HepG2 (cell line): ENCODE measurements around the gene PELO. TPM values are rescaled to one million over a fixed set of nuclear protein-coding genes. Genes with fewer than 3 reads are reported as not detected.

Source experiments
- BRCA1 ChIP-seq: sonication (generic); formaldehyde crosslinking; IDR thresholded peaks from 2 replicates; pipeline ENCODE4 v1.4.0; 2020; ENCODE audit warnings: missing genetic modification reagents
- FOXA1 ChIP-seq, 2 experiments: fragments of 450-650 bp in 1 of 2; sonication (generic) in 1 of 2; formaldehyde crosslinking in 1 of 2; IDR thresholded peaks; 2 replicates each; pipeline versions ENCODE4 v1.4.0 to v1.6.1; 2016 to 2020; ENCODE audit warnings: missing genetic modification reagents in 1 of 2
- GTF2F1 ChIP-seq: fragments of 150-350 bp; IDR thresholded peaks from 2 replicates; pipeline ENCODE4 v1.6.1; 2014; ENCODE audit warnings: low read length
- JUNB ChIP-seq: sonication (generic); formaldehyde crosslinking; IDR thresholded peaks from 2 replicates; pipeline ENCODE4 v1.8.0; 2022; ENCODE audit warnings: missing genetic modification reagents, mild to moderate bottlenecking, borderline replicate concordance
- KLF12 ChIP-seq: sonication (generic); formaldehyde crosslinking; IDR thresholded peaks from 2 replicates; pipeline ENCODE4 v1.4.0; 2020; ENCODE audit warnings: missing genetic modification reagents, borderline replicate concordance
- NCOA5 ChIP-seq: sonication (generic); formaldehyde crosslinking; IDR thresholded peaks from 2 replicates; pipeline ENCODE4 v1.4.0; 2020; ENCODE audit warnings: missing genetic modification reagents
- RARG ChIP-seq: sonication (generic); formaldehyde crosslinking; IDR thresholded peaks from 2 replicates; pipeline ENCODE4 v1.4.0; 2020; ENCODE audit warnings: low read depth, mild to moderate bottlenecking, missing genetic modification reagents
- RBM39 ChIP-seq: fragments of 200-400 bp; formaldehyde crosslinking; IDR thresholded peaks from one replicate; pipeline ENCODE4 v1.6.1; 2018; ENCODE audit warnings: antibody characterized with exemption, mild to moderate bottlenecking, low read depth, low read length; ENCODE audit not compliant: poor library complexity, severe bottlenecking
- SP2 ChIP-seq: sonication (generic); formaldehyde crosslinking; IDR thresholded peaks from 2 replicates; pipeline ENCODE4 v1.5.1; 2020; ENCODE audit warnings: mild to moderate bottlenecking, missing genetic modification reagents
- SP4 ChIP-seq: sonication (generic); formaldehyde crosslinking; IDR thresholded peaks from 2 replicates; pipeline ENCODE4 v1.8.1; 2023; ENCODE audit warnings: mild to moderate bottlenecking, missing genetic modification reagents
- ZBTB49 ChIP-seq: sonication (generic); formaldehyde crosslinking; IDR thresholded peaks from 2 replicates; pipeline ENCODE4 v1.4.0; 2020; ENCODE audit warnings: missing genetic modification reagents, borderline replicate concordance
- ZFAT ChIP-seq: sonication (generic); formaldehyde crosslinking; conservative IDR thresholded peaks from 2 replicates; pipeline ENCODE4 v1.8.1; 2023; ENCODE audit warnings: missing genetic modification reagents, inconsistent platforms
- ZNF280D ChIP-seq: sonication (generic); formaldehyde crosslinking; IDR thresholded peaks from 2 replicates; pipeline ENCODE4 v1.5.1; 2020; ENCODE audit warnings: mild to moderate bottlenecking, missing genetic modification reagents
- ZNF574 ChIP-seq: sonication (generic); formaldehyde crosslinking; IDR thresholded peaks from 2 replicates; pipeline ENCODE4 v1.4.0; 2020; ENCODE audit warnings: missing genetic modification reagents
- ZNF75D ChIP-seq: sonication (generic); formaldehyde crosslinking; IDR thresholded peaks from 2 replicates; pipeline ENCODE4 v1.8.1; 2023; ENCODE audit warnings: missing genetic modification reagents, mild to moderate bottlenecking, borderline replicate concordance
- ZNF768 ChIP-seq: sonication (generic); formaldehyde crosslinking; IDR thresholded peaks from 2 replicates; pipeline ENCODE4 v1.4.0; 2020; ENCODE audit warnings: missing genetic modification reagents
- polyA plus RNA-seq, 8 experiments: library from polyadenylated mRNA; depleted of rRNA in 3 of 8; stranded (reverse) in 7 of 8; unstranded in 1 of 8; fragments of >200 nt; fragmentation: Illumina TruSeq in 4 of 8; extraction: Trizol in 4 of 8; gene quantifications; 2 replicates each; pipeline versions ENCODE4 v1.2.1 to v1.2.3, GENCODE V29; 2011 to 2016; ENCODE audit warnings: low read depth in 4 of 8, missing spikeins in 1 of 8, mixed read lengths in 1 of 8; ENCODE audit not compliant: insufficient read depth in 1 of 8
- total RNA-seq, 5 experiments: library from RNA; depleted of rRNA; stranded (reverse); fragments of >200 nt; fragmentation: Illumina TruSeq; extraction: Trizol; gene quantifications; 2 replicates each; pipeline ENCODE4 v1.2.3, GENCODE V29; 2016; ENCODE audit warnings: low read depth in 1 of 5
- TF ChIP-seq, protein P1 (sequence below): IDR thresholded peaks from 2 replicates; pipeline ENCODE4 v1.6.1; 2016; ENCODE audit warnings: missing genetic modification reagents, missing compliant biosample characterization
- TF ChIP-seq, protein P2 (sequence below): sonication (generic); formaldehyde crosslinking; IDR thresholded peaks from 2 replicates; pipeline ENCODE4 v1.4.0; 2020; ENCODE audit warnings: missing genetic modification reagents, mild to moderate bottlenecking, borderline replicate concordance

Gene PELO
- total and polyA plus RNA-seq, 2 of the 13 experiments (the other 11 are each of a cell fraction or from before 2014, with no cell fraction given) = 19.0 to 23.9 TPM

- no peak for TF ChIP-seq ZNF280D (CRISPR knock-in tag)
- no peak for TF ChIP-seq ZFAT
- no peak for TF ChIP-seq GTF2F1
- no peak for TF ChIP-seq BRCA1 (CRISPR knock-in tag)
- no peak for TF ChIP-seq RBM39
- TF ChIP-seq ZBTB49 (CRISPR knock-in tag) = no peak
- no peak for TF ChIP-seq ZNF574 (CRISPR knock-in tag)
- TF ChIP-seq FOXA1 (IDR thresholded peaks at IDR 0.05) = no peak
- TF ChIP-seq FOXA1 (CRISPR knock-in tag; IDR thresholded peaks at IDR 0.05) = no peak
- TF ChIP-seq JUNB (CRISPR knock-in tag) = no peak
- no peak for TF ChIP-seq ZNF768
- no peak for TF ChIP-seq ZNF75D (CRISPR knock-in tag)
- TF ChIP-seq, protein P1, sequence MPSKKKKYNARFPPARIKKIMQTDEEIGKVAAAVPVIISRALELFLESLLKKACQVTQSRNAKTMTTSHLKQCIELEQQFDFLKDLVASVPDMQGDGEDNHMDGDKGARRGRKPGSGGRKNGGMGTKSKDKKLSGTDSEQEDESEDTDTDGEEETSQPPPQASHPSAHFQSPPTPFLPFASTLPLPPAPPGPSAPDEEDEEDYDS (CRISPR knock-in tag) = no peak
- TF ChIP-seq RARG (CRISPR knock-in tag) = no peak
- TF ChIP-seq KLF12 (CRISPR knock-in tag) = no peak
- TF ChIP-seq SP2 (CRISPR knock-in tag) = no peak
- TF ChIP-seq NCOA5 = no peak
- TF ChIP-seq SP4 (CRISPR knock-in tag) = no peak
- TF ChIP-seq, protein P2, sequence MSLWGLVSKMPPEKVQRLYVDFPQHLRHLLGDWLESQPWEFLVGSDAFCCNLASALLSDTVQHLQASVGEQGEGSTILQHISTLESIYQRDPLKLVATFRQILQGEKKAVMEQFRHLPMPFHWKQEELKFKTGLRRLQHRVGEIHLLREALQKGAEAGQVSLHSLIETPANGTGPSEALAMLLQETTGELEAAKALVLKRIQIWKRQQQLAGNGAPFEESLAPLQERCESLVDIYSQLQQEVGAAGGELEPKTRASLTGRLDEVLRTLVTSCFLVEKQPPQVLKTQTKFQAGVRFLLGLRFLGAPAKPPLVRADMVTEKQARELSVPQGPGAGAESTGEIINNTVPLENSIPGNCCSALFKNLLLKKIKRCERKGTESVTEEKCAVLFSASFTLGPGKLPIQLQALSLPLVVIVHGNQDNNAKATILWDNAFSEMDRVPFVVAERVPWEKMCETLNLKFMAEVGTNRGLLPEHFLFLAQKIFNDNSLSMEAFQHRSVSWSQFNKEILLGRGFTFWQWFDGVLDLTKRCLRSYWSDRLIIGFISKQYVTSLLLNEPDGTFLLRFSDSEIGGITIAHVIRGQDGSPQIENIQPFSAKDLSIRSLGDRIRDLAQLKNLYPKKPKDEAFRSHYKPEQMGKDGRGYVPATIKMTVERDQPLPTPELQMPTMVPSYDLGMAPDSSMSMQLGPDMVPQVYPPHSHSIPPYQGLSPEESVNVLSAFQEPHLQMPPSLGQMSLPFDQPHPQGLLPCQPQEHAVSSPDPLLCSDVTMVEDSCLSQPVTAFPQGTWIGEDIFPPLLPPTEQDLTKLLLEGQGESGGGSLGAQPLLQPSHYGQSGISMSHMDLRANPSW (CRISPR knock-in tag) = no peak
These were observed 11.8 kb downstream of the PELO start (continued) for GRCh38 chr5:52799358-52799982.
